ENCODE measurements around the gene P2RX3. TPM values are rescaled to one million over a fixed set of nuclear protein-coding genes. Genes with fewer than 3 reads are reported as not detected.

P2RX3 gene
- total and polyA plus RNA-seq, 10 of the 15 experiments (the other 5 are each of a cell fraction or from before 2014, with no cell fraction given), result 0.05 to 0.12 TPM; not detected in 8

DNA sequence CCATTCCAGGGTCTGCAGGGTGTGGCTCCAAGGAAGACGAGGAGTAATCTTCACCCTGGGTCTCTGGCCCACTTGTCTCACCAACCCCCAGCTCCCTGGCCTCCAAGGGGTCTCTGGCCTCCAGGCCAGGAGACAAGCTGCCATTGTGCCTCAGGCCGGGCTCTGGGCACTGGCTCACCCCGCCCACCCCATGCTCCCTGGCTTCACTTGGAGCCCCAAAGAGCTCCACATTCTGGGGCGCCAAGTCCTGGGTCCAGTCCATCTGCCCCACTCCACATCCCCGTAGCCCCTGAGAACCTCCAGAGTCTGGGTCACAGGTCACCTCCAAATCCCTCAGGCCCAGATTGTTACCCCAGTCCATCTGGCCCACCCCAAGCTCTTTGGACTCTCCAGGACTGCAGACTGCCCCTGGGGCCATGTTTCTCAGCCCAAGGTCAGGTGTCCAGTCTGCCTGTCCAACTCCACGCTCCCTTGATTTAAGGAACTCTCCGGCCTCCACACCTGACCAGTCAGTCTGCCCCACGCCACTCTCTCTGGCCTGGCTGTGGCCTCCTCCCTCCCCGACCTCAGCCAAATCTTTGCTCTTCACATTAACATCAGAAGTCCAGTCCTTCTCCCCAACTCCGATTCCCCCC, 29.6 kb upstream of the P2RX3 start:
- in situ Hi-C loops (cut with MboI), result no loop called here
- ATAC-seq, result no peak
- intact Hi-C loops (cut with micrococcal nuclease; ENCODE audit: unreplicated experiment), result no loop called here
- 76% methylated on average over 10 of the region's 10 CpGs for WGBS (ENCODE audit: insufficient coverage, insufficient replicate concordance, low lambda C conversion rate, missing lambda C conversion rate)
- Histone ChIP-seq H3K79me2 (ENCODE audit: control insufficient read depth, insufficient read depth, low read length) (no peaks in the 10 kb centered on the region), H3K27ac (ENCODE audit: control insufficient read depth, insufficient read depth) (no peak overlapping the region), H3K36me3 (ENCODE audit: control insufficient read depth in 2 of 2, insufficient read depth in 2 of 2, low read length in 1 of 2) (peaks cover 0 to 1% of the 10 kb centered on the region in 2 experiments; a peak in 1 of 4 replicates), H3K4me1 (ENCODE audit: control insufficient read depth, insufficient read depth, low read length) (peaks cover 5% of the 10 kb centered on the region), H3K27me3 (replicated peaks in 1 of 2; ENCODE audit: control insufficient read depth in 2 of 2, insufficient read depth in 2 of 2, low read length in 1 of 2) (no peaks in the 10 kb centered on the region), H3K4me2 (ENCODE audit: control insufficient read depth, insufficient read depth) (no peak overlapping the region), H3K9me3 (replicated peaks; ENCODE audit: control insufficient read depth, insufficient read depth, low read length) (no peaks in the 10 kb centered on the region), H3K9ac (ENCODE audit: control insufficient read depth, insufficient read depth, low read length) (no peak overlapping the region), H2AFZ (ENCODE audit: control insufficient read depth, low read depth, low read length) (no peak overlapping the region), H4K20me1 (ENCODE audit: control insufficient read depth, insufficient read depth) (no peaks in the 10 kb centered on the region), H3K4me3 (no peak overlapping the region)
- RAD21 ChIA-PET (ENCODE audit: unreplicated experiment), result no interaction called here
- BruUV-seq (replicated peaks), result no TSS peak
- FAIRE-seq, result no peak
- POLR2A ChIA-PET, result no interaction called here
- SMC1A ChIA-PET (ENCODE audit: uncharacterized antibody, unreplicated experiment), result no interaction called here
- DNase-seq (ENCODE audit: low read depth, low spot score), result no peak
- no peak for TF ChIP-seq SP1 (IDR thresholded peaks at IDR 0.05; ENCODE audit: low read depth, low read length)
- no peak for TF ChIP-seq DPF2 (IDR thresholded peaks at IDR 0.05)
- TF ChIP-seq POLR2AphosphoS5 (IDR thresholded peaks at IDR 0.05; ENCODE audit: low read length), result no peak
- TF ChIP-seq, protein P1, sequence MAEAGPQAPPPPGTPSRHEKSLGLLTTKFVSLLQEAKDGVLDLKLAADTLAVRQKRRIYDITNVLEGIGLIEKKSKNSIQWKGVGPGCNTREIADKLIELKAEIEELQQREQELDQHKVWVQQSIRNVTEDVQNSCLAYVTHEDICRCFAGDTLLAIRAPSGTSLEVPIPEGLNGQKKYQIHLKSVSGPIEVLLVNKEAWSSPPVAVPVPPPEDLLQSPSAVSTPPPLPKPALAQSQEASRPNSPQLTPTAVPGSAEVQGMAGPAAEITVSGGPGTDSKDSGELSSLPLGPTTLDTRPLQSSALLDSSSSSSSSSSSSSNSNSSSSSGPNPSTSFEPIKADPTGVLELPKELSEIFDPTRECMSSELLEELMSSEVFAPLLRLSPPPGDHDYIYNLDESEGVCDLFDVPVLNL (IDR thresholded peaks at IDR 0.05; ENCODE audit: low read depth, low read length), result no peak
- TF ChIP-seq KDM1A (IDR thresholded peaks at IDR 0.05; ENCODE audit: borderline replicate concordance), result no peak
- TF ChIP-seq, protein P2, sequence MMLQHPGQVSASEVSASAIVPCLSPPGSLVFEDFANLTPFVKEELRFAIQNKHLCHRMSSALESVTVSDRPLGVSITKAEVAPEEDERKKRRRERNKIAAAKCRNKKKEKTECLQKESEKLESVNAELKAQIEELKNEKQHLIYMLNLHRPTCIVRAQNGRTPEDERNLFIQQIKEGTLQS (IDR thresholded peaks at IDR 0.05; ENCODE audit: borderline replicate concordance, extremely low read depth, low read depth, low read length), result no peak
- TF ChIP-seq CHD2 (IDR thresholded peaks at IDR 0.05; ENCODE audit: borderline replicate concordance, low read depth, low read length), result no peak
- TF ChIP-seq CBFB (IDR thresholded peaks at IDR 0.05; ENCODE audit: low read depth), result no peak
- CTCF ChIA-PET, result no interaction called here
